Medulla oblongata (tissue), 1 donor: ENCODE measurements around the gene TPCN1.

Experiments used
- DNase-seq: peaks from one replicate; pipeline ENCODE4 v3.0.0-alpha.2; 2015; ENCODE audit errors: extremely low spot score

The TPCN1 gene

DNA sequence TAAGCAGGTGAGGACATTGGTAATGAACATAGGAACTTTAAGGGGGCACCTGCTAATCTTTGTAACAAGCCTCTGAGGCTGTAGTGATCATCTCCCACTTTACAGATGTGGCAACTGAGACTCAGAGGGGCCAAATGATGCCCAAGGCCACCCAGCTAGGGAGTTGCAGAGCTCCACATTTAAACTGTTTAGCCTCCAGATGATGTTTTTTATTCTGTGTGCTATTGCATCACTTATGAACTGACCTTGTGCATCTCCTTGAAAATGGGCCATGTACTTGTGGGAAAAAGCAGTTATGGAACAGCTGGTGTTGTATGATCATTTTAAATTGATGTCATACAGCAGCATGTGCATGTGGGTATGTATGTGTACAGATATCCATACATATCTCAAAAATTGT, 41.4 kb downstream of the TPCN1 start:
- DNase-seq = no peak

DNA sequence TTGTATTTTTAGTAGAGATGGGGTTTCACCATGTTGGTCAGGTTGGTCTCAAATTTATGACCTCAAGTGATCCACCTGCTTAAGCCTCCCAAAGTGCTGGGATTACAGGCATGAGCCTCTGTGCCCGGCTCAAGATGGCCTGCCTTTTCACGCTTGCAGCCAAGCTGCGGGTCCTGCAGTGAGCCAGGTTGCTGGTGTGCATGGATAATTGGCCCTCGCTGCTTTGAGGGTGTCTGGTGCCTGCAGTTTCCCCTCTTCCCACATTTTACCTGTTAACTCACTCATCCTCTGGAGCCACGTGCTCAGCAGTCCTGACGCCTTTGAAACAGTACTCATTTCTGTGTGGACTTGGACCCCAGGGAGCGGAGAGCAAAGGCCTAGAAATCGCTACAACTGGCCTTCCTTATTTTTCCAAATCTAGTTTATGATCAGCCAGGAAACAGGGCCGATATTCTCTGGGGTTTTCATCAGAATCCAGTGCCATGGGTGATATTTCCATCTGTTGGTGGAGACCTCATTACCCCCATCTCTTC, 42.2 kb downstream of the TPCN1 start:
- DNase-seq = no peak

DNA sequence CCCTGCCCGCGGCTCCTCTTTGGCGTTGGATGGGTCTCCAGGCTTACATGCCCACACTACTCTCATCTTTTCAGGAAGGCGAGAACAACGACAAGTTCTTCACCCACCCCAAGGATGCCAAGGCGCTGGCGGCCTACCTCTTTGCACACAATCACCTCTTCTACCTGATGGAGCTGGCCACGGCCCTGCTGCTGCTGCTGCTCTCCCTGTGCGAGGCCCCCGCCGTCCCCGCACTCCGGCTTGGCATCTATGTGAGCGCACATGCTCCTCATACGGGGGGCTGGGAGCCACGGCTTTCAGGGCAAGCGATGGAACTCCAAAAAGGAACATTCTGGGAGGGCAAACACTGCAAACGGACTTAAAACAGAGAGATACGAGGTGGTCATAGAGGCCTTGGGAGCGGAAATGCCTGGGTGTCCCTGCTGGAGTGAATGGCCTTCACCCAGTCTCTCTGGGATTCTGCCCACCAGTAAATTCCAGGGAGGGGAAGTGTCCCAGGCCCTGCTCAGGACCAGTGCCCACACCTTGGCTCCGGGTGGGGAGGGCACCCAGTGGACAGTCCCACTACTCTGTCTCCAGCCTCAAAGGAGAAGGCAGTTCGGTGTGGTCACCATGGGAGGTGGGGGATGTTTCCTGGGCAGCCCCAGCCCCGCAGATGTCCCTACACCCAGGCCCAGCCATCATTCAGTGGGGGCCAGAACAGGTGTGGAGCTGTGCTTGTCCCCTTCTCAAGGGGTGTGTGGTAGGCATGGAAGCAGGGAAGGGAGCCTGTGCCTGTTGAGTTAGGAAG, 45.0 kb downstream of the TPCN1 start:
- no peak for DNase-seq

DNA sequence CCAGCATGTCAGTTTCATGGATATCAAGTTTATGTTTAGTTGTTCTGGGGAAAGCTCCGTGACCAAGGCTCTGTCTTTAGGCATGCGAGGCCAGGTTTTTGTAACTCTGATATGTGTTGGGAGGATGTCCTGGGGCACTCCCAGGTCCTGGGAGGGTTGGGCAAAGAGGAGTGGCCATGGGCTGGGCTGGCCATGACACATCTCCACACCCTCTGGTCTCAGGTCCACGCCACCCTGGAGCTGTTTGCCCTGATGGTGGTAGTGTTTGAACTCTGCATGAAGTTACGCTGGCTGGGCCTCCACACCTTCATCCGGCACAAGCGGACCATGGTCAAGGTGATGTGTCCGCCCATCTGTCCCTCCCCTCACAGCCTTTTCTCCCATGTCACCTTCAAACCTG, 46.4 kb downstream of the TPCN1 start:
- no peak for DNase-seq

DNA sequence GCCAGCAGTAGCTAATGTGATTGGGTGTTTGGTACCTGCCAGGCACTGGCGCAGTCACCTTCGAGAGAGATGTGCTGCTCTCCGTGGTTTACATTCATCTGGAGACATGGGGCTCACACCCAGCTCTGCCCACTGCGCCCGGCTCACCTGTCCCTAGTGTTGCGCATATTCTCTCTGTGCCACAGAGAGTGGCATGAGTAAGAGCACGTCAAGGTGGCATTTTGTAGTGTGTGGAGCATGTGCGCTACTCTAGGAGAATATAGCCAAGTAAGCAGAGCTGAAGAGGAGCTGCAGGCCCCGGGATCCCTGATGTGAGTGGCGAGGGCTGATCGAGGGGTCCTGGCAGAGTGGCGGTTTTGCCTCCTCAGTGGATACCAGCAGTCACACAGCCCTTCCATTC, 46.9 kb downstream of the TPCN1 start:
- DNase-seq = no peak

DNA sequence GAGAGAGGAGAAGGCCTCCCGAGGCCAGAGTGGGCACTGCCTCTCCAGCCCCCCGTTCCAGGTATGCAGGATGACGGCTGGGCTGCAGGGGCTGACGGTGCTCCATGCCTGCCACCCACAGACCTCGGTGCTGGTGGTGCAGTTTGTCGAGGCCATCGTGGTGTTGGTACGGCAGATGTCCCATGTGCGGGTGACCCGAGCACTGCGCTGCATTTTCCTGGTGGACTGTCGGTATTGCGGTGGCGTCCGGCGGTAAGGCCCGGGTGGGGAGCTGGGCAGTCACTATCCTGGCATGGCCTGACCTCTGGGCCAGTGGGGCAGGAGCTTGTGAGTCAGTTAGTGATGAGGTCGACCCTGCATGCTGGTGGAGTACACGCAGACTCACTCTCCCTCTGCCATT, 47.4 kb downstream of the TPCN1 start:
- no peak for DNase-seq

DNA sequence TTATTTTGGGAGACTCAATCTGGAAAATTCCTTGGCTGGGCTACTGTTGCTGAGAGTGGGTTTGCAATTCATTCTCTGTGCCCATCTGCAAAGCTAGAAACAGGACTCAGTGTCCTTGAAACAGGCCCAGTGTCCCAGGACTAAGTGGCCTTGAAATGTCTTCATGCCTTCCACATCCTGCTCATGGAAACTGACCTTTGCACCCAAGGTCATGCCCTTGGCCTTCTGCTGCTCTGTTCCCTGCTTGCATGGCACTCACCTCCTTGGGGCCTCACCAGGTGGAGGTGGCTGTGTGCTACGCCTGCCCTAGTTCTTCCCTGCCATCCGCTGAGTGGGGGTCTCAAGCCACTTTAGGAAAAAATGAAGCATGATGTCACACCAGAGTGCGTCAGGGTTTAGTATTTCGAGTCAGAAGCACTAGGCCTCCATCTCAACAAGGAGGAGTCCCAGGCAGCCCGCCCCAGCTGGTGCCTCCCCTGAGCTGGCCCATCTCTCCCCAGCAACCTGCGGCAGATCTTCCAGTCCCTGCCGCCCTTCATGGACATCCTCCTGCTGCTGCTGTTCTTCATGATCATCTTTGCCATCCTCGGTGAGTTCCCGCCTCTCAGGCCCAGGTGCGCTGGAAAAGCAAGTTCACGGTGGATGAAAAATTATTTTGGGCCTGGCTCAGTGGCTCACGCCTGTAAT, 48.1 kb downstream of the TPCN1 start:
- DNase-seq = no peak

DNA sequence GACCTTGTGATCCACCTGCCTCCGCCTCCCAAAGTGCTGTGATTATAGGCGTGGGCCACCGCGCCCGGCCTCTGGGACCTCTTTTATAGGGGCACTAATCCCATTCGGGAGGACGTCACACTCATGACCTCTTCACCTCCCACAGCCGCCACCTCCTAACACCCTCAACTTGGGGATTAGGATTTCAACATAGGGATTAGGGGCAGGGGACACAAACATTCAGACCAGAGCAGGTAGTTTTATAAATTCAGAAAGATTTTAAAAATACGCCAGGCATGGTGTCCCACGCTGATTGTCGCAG, 49.4 kb downstream of the TPCN1 start:
- DNase-seq = no peak

DNA sequence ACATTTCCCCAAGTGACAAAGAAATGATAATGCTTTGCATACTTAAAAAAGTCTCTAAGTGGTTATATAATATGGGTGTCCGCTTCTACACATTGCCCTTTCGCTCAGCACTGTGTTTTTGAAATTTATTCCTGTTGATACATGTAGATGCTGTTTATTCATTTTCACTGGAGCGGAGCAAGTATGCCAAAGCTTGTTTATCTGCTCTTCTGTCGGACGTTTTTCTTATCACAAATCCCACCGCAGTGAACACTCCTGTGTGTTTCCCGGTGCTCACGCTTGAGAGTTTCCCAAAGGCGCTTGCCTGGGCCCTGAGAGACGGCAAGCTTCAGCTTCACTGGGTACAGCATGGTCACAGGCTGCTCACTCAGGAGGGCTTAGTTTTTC, 50.2 kb downstream of the TPCN1 start:
- DNase-seq = no peak

DNA sequence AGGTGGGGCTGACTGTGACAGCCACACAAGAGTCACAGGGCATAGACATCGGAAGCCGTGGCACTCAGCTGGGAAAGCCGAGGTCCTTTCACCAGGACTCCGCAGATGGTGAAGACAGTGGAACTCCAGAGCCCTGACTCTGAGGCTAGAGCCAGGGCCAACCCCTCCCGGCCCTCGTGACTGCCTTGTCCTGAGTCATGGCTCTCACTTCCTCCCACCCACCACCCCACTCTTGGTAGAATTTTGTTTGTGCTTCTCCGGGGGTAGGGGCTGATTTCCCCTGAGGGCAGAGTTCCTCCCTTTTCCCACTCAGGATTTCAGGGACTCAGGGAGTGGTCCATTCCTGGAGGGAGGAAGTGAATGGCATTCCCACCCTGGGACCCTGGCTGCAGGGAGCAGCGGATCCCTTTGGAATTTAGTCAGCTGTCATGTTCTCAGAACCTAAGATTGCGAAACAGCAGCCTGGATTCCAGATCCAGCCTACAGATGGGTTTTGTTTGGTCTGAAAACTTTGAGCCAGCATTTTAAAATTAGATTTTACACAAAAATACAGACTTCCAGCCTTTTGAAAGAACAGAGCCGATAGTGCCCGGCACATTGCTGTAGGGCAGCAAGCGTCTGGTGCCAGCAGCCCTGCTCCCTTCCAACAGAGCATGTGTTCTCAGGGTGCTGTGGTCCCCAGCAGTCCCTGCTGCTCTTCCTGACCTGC, 50.7 kb downstream of the TPCN1 start:
- peak; percentile 84 for DNase-seq

DNA sequence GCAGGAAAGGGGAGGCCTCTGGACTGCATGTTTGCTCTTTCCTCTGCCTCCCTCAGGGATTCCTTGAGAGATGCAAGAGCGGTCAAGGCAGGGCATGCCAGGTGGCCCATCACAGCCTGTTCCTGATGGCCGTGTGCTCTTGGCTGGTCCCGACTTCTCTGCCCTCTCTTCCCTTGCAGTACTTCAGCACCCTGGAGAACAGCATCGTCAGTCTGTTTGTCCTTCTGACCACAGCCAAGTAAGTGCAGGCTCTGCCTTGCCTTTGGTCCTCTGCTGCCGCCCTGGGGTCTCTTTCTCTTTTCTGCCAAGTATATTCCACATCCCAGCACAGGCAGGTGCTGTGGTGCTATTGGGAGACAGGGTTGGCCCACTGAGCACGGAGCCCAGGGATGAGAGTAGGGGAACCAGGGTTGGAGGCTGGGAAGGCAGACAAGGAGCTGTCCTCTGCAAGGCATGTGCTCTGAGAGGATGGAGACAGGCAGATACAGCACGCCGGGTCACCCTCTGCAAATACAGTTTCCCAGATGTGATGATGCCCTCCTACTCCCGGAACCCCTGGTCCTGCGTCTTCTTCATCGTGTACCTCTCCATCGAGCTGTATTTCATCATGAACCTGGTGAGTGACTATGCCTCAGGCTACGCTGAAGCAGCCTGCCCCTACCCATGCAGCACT, 51.9 kb downstream of the TPCN1 start:
- no peak for DNase-seq

DNA sequence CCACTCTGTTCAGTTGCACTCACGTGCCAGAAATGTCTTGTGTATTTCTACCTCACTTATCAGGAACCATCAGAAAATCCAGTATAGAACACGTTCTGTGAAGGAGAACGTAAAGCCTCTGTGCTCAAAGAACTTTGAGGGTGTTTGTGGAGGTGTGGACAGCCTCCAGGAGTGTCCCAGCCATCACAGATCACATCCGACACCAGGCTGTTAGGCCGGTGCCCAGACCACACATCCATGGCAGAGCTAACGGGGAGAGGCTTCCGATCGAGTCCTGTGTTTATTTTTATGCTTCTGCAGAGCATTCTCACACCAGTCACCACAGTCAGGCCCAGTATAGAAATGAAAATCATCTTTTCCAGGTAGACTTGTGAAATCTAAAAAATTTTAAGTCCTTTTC, 53.6 kb downstream of the TPCN1 start:
- DNase-seq = no peak

DNA sequence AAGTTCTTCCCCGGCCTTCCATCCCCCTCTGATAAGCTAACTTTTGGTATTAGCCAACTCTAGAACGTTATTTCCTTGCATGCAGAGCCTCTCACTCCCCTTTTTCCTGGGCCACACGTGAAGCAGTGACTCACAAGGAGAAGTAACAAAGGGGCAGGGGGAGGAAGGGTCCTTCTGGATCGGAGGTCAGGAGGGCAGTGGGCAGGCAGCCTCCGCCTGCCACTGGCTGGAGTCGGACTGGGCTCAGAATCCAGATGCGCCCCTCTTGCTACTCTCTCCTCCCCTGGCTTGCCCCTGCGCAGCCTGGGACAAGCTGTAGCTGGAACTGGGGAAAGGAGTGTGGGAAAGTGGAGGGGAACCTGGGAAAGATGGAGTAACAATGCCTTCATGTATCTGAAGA, 55.0 kb downstream of the TPCN1 start:
- DNase-seq = no peak

DNA sequence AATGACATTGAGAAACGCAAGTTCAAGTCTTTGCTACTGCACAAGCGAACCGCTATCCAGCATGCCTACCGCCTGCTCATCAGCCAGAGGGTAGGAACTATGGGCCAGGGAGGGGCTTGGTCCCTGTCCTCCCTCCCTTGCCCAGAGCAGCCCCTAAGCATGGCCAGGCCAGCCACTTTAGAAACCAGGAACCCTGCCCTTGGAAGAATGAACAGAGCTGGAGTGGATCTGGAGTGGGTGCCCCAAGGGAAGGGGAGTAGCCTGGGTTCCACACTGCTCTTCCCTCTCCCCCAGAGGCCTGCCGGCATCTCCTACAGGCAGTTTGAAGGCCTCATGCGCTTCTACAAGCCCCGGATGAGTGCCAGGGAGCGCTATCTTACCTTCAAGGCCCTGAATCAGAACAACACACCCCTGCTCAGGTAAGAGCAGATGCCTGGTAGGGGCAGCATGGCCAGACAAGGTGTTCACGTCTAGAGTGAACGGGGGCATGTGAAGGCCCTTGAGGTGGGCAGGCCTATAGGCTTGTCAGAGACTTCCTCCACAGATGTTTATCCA, 55.8 kb downstream of the TPCN1 start:
- DNase-seq = no peak

DNA sequence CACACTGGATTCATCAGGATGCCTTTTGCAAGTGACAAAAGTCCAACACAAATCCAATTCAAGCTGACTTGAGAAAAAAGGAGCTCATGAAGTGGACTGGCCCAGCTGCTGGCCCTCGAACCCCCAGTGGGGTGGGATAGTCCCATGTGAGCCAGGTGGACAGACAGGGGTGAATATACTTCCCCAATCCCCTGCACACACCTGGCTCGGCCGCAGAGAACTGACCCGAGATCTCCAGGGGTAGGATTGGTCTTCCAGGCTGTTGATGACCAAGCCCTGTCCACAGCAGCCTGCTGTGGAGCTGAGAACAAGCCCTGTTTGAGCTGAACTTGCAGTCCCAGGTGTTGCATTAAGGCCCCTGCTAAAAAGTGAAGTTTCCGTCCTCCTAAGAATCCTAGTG, 56.2 kb downstream of the TPCN1 start:
- DNase-seq = no peak

DNA sequence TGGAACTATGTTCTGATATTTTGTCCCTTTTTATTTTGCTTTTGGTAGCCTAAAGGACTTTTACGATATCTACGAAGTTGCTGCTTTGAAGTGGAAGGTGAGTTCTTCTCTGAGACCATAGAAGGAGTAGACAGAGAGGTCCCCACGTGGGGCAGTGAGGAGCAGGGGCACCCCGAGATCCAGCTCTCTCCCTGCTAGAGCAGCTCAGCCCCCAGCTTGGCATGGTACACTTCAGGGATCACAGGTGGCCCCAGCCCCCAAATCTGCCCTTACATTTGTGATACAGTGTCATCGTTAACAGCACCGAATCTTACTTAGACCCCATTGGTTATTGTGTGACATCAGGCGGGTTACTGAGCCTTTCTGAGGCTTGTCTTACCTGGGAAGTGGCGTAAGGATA, 56.9 kb downstream of the TPCN1 start:
- no peak for DNase-seq

DNA sequence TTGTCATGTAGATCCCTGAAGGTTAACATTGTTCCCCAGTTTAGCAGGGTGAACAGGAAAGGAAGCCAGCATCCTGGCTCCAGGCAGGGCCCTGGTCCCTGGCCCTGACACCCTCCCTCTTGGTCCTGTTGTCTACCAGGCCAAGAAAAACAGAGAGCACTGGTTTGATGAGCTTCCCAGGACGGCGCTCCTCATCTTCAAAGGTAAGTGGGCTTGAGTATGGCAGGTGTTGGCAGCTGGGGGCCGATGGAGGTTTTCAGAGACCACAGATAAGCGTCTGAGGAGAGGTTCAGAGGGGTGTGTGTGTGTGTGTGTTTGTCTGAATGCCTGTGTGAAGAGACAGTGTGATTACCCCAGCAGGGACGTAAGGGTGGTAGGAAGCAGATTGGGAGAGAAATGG, 57.4 kb downstream of the TPCN1 start:
- DNase-seq = no peak

DNA sequence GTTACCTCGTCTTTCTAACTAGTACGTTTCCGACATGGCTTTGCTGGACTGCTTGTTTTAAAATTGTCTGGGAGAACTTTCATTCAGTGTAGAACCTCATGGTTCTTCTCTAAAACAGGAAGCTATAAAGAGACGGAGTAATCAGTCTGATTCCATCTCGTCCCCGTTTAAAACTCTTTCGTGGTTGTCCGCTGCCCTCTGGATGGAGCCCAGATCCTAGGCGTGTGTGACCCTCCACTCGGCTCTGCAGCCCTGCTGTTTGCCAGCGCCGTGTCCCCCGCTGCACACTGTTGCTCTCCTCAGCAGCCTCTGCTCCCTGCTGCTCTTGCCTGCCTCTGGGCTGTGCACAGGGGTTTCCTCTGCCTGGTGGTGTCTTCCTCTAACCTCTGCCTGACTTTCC, 63.5 kb downstream of the TPCN1 start:
- DNase-seq = no peak

DNA sequence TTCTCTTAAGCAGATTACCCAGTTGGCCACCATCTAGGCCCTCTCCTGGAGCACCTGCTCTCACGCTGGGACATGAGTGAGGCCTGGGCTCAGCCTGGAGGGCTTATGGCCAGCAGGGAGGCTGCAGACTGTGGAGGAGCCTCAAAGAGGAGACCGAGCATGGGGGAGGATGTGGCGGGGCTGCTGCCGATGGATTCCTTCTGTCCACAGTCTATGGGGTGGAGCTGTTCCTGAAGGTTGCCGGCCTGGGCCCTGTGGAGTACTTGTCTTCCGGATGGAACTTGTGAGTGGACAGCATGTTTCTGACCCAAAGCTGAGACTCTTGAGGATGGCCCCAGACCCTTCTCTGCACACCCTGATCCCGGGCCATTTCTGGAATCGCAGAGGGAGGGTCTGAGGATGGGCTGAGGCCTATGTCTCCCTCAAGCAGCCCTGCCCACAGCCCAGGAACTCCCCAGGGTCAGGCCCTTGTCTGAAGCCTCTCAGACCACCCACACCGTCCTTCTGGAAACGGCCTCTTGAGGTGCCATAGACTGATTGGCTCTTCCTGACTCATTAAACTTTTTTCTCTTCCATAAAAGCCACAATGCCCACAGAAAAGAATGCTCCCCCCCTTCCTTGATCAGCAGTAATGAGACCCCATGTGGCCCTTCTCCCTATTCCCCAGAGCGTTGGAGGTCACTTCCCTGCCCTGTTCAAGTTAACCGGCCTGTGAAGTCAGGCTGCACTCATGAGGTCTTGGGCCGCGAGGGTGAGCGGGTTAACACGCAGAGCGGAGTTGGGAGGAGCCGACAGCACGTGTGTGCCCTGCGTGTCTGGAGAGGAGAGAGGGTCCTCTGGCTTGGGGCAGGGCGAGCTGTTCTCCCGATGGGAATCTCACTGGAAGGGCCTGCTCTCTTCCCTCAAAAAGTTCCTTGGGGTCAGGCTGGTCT, 64.7 kb downstream of the TPCN1 start:
- no peak for DNase-seq

DNA sequence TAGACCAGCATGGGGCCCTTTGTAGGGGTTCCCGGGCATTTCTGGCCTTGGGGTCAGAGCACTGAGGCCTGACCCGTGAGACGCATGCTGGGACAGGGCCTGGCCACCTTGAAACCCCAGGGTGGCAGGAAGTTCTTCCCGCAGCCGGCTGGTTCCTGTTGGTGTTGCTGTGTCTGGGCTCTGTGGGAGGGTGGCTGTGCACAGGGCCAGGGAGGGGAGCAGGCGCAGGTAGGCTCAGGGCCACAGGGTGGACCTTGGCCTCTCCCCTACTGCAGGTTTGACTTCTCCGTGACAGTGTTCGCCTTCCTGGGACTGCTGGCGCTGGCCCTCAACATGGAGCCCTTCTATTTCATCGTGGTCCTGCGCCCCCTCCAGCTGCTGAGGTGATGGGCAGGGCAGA, 65.4 kb downstream of the TPCN1 start:
- no peak for DNase-seq
